Duodenal mucosa (tissue), 2 donors: Measurements from ENCODE around the gene CLHC1.
A peak's percentile ranks its signal among the peaks of the same experiment; 100 is the strongest.

ENCODE experiments used
- H3K27ac ChIP-seq: one replicate; pipeline ENCODE4 v1.7.0; 2013; ENCODE audit warnings: low read depth, low read length
- H3K27me3 ChIP-seq, 2 donors: one replicate each; pipeline ENCODE4 v1.7.0; 2013; ENCODE audit warnings: low read length in 2 of 2, control low read depth in 1 of 2; ENCODE audit not compliant: insufficient read depth in 2 of 2, control insufficient read depth in 1 of 2
- H3K36me3 ChIP-seq, 2 donors: one replicate each; pipeline ENCODE4 v1.7.0; 2013; ENCODE audit warnings: low read length in 2 of 2, control low read depth in 1 of 2; ENCODE audit not compliant: insufficient read depth in 2 of 2, control insufficient read depth in 1 of 2
- H3K4me1 ChIP-seq, 2 donors: one replicate each; pipeline ENCODE4 v1.7.0; 2013; ENCODE audit warnings: low read length in 2 of 2, control low read depth in 1 of 2; ENCODE audit not compliant: insufficient read depth in 2 of 2, control insufficient read depth in 1 of 2
- H3K4me3 ChIP-seq, 2 donors: one replicate each; pipeline ENCODE4 v1.7.0; 2013; ENCODE audit warnings: low read length in 2 of 2, low read depth in 1 of 2
- H3K9ac ChIP-seq, 2 donors: one replicate each; pipeline ENCODE4 v1.7.0; 2013; ENCODE audit warnings: low read length in 2 of 2, low read depth in 1 of 2
- H3K9me3 ChIP-seq, 2 donors: one replicate each; pipeline ENCODE4 v1.7.0; 2013; ENCODE audit warnings: low read length in 2 of 2, control low read depth in 1 of 2; ENCODE audit not compliant: control insufficient read depth in 1 of 2

Gene CLHC1

DNA sequence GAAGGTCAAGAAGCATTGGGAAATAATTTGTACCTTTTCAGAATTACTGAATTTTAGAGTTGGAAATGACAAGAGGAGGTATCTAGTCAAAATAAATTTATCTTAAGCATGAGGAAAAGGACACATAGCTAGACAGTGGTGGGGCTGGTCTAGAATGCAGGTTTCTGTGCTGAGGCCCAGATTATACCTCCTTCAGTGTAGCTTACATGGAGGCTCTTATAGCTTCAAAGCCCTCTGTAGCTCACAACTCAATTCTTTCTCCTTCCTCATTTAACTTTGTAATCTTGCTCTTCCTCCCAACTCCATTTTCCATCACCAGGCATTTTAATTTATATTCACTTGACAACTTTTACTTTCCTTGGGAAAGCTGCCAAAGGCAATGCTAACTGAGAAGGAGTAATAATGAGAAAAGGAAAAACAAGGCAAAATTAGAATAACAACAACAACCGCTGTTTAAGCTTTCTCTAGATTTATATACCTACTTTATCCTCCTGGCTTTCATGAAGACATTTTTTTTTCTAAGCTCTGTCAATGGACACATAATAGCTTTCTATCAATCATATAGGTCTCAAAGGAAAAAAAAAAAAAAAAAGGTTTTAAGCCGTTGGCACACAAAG is 58.5 kb downstream of the CLHC1 start:
- Histone ChIP-seq H3K9ac (no peak overlapping the region), H3K4me3 (no peak overlapping the region), H3K36me3 (no peaks in the 10 kb centered on the region), H3K4me1 (peaks cover 0 to 5% of the 10 kb centered on the region in 2 donors), H3K9me3 (no peaks in the 10 kb centered on the region), H3K27ac (no peak overlapping the region), H3K27me3 (no peaks in the 10 kb centered on the region)

DNA sequence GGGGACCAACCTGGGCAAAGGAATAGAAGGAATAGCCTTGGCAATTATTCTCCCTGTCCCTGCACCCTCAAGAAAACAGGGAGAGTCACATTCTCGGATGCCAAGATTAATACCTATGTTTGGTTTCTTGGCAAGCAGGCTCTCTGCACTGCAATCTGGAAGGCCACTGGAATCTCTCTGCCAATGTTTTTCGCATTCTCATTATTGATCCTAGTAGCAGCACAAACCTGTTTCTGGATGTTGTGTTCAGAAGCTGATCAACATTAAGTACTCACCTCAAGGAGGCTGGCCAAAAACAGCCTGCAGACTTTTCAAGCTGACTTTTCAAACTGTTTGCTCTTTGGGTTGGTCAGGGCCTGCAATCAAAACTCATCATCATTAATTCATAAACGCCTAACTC is 62.2 kb downstream of the CLHC1 start:
- Histone ChIP-seq H3K27ac (no peak overlapping the region), H3K9ac (no peak overlapping the region), H3K9me3 (no peaks in the 10 kb centered on the region), H3K27me3 (no peaks in the 10 kb centered on the region), H3K4me1 (peaks cover 1 to 9% of the 10 kb centered on the region in 2 donors), H3K36me3 (no peaks in the 10 kb centered on the region), H3K4me3 (no peak overlapping the region)

DNA sequence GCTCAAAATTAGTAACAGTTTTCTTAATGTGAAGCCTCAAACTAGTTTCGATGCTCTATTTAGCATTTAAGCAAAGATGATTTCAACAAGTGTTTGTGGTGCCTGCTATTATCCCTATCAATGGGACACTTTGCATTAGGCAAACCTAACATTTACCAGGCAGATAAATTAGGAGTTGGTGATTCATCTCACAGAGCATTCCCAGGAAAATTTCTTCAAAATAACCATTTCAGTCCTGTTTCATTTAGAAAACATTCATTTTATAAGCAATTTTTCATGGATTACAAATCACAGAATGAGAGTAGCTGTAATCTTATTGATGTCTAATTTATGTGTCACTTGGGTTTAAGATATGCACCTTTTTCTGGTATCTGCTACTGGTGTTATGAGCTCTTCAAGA is 62.7 kb downstream of the CLHC1 start:
- H3K36me3 ChIP-seq, result no peaks in the 10 kb centered on the region
- no peak overlapping the region for H3K27ac ChIP-seq
- H3K9ac ChIP-seq, result no peak overlapping the region

DNA sequence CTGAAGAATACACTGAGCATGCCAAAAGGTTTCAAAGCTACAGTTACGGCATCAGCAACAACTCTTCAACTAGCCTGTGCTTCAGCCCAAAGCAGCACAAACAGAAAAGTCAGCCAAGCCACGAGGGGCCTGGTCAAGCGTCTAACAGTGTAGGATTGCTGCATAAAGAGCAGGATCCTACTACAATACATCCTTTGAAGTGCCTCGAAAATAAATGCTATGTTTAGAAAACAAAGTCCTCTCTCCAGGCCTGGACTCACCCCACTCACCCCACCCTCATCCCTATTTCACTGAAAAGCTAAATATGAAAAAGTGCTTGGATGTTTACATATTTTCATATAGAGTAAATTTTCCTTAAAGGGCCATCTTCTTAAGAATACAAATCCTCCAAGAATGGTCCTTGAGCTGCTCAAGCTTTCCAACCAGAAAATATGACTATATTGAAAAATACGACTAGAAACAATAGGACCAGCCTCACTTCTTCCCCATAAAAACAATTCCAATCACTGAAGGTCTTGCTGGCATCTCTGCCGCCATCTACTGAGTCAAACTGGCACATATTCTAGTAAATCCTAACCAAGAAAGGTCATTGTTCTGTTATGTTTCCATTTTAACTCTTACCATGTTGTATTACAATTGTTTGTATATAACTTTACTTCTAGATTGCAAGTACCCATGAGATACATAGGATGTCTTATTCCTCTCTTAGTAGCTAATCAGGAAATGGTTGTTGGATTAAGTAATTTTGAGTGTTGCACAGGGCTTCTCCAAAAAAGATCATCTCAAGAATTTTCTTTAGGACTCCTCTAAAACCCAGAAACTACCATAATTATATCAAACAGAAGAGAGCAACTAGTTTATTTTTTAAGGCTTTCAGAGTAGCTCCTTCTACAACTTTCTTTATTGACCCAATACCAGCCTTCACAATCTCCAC is 63.6 kb downstream of the CLHC1 start:
- H3K27ac ChIP-seq, result no peak overlapping the region
- no peaks in the 10 kb centered on the region for H3K36me3 ChIP-seq
- H3K9me3 ChIP-seq, result no peaks in the 10 kb centered on the region
- H3K9ac ChIP-seq, result no peak overlapping the region
- no peaks in the 10 kb centered on the region for H3K27me3 ChIP-seq
- peaks cover 10 to 23% of the 10 kb centered on the region in 2 donors for H3K4me1 ChIP-seq
- no peak overlapping the region for H3K4me3 ChIP-seq

More for the DNA sequence above, 62.7 kb downstream of the CLHC1 start:
- no peaks in the 10 kb centered on the region for H3K9me3 ChIP-seq
- peaks cover 3 to 15% of the 10 kb centered on the region in 2 donors for H3K4me1 ChIP-seq
- H3K27me3 ChIP-seq, result no peaks in the 10 kb centered on the region
- H3K4me3 ChIP-seq, result no peak overlapping the region

DNA sequence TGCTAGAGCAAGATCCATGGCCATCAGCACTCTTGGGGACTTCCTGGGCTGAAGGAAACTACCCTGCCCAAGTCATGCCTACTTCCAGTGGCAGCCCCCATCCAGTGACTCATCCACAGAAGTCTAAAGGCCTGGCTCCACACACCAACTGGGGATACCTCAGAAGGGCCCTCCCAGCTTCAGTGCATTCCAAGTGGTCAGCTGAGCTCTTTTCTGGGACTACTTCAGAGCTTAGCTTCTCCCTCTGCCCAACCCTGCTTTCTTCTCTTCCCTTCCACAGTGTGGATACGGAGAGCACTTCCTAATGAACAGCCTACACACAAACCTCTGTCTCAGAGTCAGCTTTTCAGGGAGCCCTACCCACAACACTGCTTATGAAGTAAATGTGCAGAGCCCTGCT is 66.5 kb downstream of the CLHC1 start:
- peaks cover 10 to 32% of the 10 kb centered on the region in 2 donors for H3K4me1 ChIP-seq
- H3K27ac ChIP-seq, result no peak overlapping the region
- H3K9ac ChIP-seq, result no peak overlapping the region
- no peaks in the 10 kb centered on the region for H3K27me3 ChIP-seq
- no peaks in the 10 kb centered on the region for H3K36me3 ChIP-seq
- no peaks in the 10 kb centered on the region for H3K9me3 ChIP-seq
- no peak overlapping the region for H3K4me3 ChIP-seq

DNA sequence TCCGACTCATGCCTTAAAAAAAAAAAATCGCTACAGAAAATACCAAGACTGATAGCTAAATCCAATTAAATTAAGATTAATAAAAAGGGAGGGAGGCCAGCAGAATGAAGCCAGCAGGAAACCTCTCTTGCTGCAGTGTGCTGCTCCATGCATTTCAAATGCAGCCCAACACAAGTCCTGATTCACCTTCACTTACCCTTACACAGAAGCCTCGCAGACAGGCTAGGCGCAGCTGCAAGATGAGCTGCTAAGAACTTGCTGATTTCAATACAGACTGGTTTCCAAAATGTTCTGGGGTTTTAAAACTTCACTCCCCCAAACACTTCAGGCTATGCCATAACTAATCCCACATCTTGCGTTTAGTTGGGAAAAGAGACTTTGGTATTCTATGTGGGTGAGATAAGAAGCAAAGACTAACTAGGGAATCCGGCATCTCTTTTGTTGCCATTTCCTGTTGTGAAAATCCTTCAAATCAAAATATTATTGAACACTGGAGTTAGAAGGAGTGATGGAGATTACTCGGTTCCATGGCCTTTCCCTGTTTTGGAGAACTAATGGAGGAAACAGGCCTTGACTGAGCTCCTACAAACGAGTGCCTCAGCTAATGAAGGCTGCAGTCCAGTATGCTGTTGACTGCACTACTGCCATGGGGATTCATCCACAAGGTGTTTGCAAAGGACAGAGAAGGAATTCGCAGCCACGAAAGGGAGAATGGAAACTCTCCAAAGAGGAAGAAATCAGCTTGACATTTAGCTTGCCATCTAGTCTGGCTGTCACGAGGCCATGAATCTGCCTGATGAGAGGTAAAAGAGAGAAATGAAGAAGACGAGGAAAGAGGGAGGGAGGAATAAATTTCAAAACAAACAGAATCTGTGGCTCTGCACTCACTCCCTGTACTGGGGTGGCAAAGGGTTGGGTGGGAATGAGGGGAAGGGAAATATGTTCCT is 67.3 kb downstream of the CLHC1 start:
- peaks cover 16 to 38% of the 10 kb centered on the region in 2 donors for H3K4me1 ChIP-seq
- H3K9ac ChIP-seq, result no peak overlapping the region
- no peaks in the 10 kb centered on the region for H3K9me3 ChIP-seq
- no peak overlapping the region for H3K27ac ChIP-seq
- H3K36me3 ChIP-seq, result no peaks in the 10 kb centered on the region
- no peaks in the 10 kb centered on the region for H3K27me3 ChIP-seq
- H3K4me3 ChIP-seq, result peak overlapping the region; percentile 10 to 28

DNA sequence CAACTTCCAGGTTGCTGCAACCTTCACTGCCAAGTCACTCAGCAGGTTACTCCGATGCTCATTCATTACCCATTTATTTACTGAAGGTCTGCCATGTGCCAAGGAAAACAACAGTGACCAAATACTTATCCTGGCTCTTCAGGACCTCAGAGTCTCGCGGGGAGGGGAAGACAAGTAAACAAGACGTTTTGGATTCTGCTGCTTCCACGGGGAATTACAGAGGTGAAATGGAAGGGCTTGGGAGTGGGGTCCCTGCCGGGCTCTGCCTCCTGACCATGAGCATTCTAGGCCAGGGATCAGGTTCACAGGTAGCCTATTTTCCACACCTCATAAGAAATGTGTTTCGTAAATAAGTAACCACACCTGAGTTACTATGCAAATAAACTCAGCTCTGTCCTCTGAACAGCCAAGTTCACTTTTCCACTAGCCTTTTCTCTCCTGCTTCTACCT is 68.1 kb downstream of the CLHC1 start:
- H3K4me1 ChIP-seq, result peaks cover 21 to 42% of the 10 kb centered on the region in 2 donors
- no peak overlapping the region for H3K27ac ChIP-seq
- H3K27me3 ChIP-seq, result no peaks in the 10 kb centered on the region
- no peak overlapping the region for H3K9ac ChIP-seq
- H3K36me3 ChIP-seq, result no peaks in the 10 kb centered on the region
- H3K4me3 ChIP-seq, result peak overlapping the region; percentile 10 to 28
- no peaks in the 10 kb centered on the region for H3K9me3 ChIP-seq

DNA sequence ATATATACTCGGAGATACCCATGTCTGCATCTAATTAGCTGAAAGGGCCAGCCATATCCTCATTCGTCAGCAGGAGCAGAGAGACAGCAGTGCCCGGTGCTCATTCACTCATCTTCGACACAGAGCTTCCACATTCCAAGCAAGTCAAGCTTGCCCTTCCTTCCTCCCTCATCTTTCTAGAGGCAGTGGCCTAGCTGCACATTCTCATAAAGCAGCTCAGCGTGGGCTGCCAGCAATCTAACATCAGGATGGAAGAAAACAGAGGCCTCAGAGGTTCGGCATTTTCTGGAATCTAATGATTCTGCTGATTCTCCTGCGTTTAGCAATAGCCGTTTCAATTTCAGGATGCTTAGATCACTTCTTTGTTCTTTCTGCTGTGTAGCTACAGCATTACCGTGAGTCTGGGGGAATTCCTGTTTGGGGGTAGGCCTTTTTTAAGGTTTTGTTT is 68.8 kb downstream of the CLHC1 start:
- no peaks in the 10 kb centered on the region for H3K9me3 ChIP-seq
- H3K27me3 ChIP-seq, result no peaks in the 10 kb centered on the region
- H3K27ac ChIP-seq, result no peak overlapping the region
- H3K36me3 ChIP-seq, result no peaks in the 10 kb centered on the region
- peaks cover 23 to 46% of the 10 kb centered on the region in 2 donors for H3K4me1 ChIP-seq
- no peak overlapping the region for H3K4me3 ChIP-seq
- no peak overlapping the region for H3K9ac ChIP-seq

DNA sequence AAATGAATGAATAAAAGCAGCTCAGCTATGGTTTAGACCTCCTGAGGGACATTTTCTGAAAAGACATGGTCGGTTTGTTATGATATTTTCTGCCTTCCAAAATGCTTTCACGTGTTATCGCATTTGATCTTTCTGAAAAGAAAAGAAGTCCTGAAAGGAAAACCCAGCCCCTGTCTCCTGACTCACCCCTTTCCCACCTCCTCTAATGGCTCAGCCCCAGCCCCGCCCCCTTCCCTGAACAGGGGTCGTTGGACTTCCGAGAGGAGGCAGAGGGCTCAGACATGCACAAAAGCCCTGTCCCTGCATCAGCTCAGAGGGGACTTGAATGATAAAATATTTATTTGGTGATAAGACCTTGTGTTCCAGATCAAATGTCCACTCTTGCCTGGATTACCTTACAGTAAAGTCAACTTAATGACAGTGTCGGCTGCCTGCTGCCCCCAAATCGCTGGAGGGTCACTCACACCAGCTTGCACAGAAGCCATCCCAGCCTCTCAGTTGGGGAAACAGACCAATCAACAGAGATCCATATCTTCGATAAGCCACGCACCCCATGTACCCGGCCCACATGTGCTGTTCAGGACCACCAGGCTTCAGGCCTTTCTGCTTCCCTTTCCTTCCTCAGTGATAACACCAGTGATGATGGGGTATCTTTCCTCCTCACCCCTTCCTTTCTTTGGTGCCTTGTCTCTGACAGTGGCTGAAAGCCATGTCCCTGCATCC is 69.6 kb downstream of the CLHC1 start:
- Histone ChIP-seq H3K4me1 (peaks cover 31 to 50% of the 10 kb centered on the region in 2 donors), H3K9ac (no peak overlapping the region), H3K27me3 (no peaks in the 10 kb centered on the region), H3K27ac (no peak overlapping the region), H3K36me3 (no peaks in the 10 kb centered on the region), H3K4me3 (no peak overlapping the region), H3K9me3 (no peaks in the 10 kb centered on the region)
